Heart right ventricle (tissue), 16 donors: ENCODE results near the gene CDCA7L. TPM values are rescaled to one million over a fixed set of nuclear protein-coding genes. Genes with fewer than 3 reads are reported as not detected.

Experiments used
- ATAC-seq, 8 donors: fragments of 200-7000 bp; cut with Tn5 transposase; one replicate each; pipeline ENCODE4 v1.9.1; 2020; ENCODE audit warnings: mild to moderate bottlenecking in 8 of 8, moderate library complexity in 8 of 8, moderate number of reproducible peaks in 1 of 8
- DNase-seq, 2 donors: peaks; one replicate each; pipeline ENCODE4 v3.0.0-alpha.2; 2020
- H3K27ac ChIP-seq, 10 donors: fragments of 200-600 bp; sonication (generic) in 2 of 10; one replicate each; pipeline versions ENCODE4 v1.5.0 to v1.8.0; 2020 to 2022; ENCODE audit warnings: mild to moderate bottlenecking in 3 of 10
- H3K27me3 ChIP-seq, 7 donors: fragments of 200-600 bp; one replicate each; pipeline ENCODE4 v1.8.0; 2021 to 2022; ENCODE audit warnings: mild to moderate bottlenecking in 2 of 7
- H3K36me3 ChIP-seq, 9 donors: fragments of 200-600 bp; sonication (generic) in 1 of 9; one replicate each; pipeline versions ENCODE4 v1.5.0 to v1.8.0; 2020 to 2022; ENCODE audit warnings: mild to moderate bottlenecking in 2 of 9
- H3K4me1 ChIP-seq, 9 donors: fragments of 200-600 bp; sonication (generic) in 1 of 9; one replicate each; pipeline versions ENCODE4 v1.5.0 to v1.8.0; 2020 to 2022; ENCODE audit warnings: mild to moderate bottlenecking in 4 of 9
- H3K4me3 ChIP-seq, 10 donors: fragments of 200-600 bp; sonication (generic) in 2 of 10; one replicate each; pipeline versions ENCODE4 v1.5.0 to v1.8.0; 2020 to 2022; ENCODE audit warnings: mild to moderate bottlenecking in 7 of 10, moderate library complexity in 2 of 10
- H3K9me3 ChIP-seq, 11 donors: fragments of 200-600 bp in 10 of 11; sonication (generic) in 2 of 11; one replicate each; pipeline versions ENCODE4 v1.5.0 to v1.8.0; 2013 to 2022; ENCODE audit warnings: mild to moderate bottlenecking in 2 of 11, control low read depth in 1 of 11, moderate library complexity in 1 of 11
- CTCF ChIP-seq, 9 donors: fragments of 200-600 bp; sonication (generic) in 2 of 9; IDR thresholded peaks; one replicate each; pipeline versions ENCODE4 v1.5.0 to v1.8.0; 2021 to 2022; ENCODE audit warnings: antibody characterized with exemption in 9 of 9, mild to moderate bottlenecking in 5 of 9, moderate library complexity in 1 of 9
- WGBS, 2 donors: extraction: QIAGEN DNeasy Blood & Tissue Kit; methylation state at CpG; one replicate each; pipeline ENCODE4 v1.1.7; 2013; ENCODE audit warnings: inconsistent platforms in 1 of 2; 5-methylcytosine and 5-hydroxymethylcytosine counted together
- intact Hi-C, 10 donors: fragments of 100-400 bp; cut with DNase I; formaldehyde crosslinking; loops; one replicate each; pipeline versions ENCODE4 v1.11.1 to v1.14.2; 2022
- polyA plus RNA-seq, 2 donors: library from polyadenylated mRNA; stranded (reverse); fragments of 200-250 nt; gene quantifications; one replicate each; pipeline ENCODE4 v1.2.3, GENCODE V29; 2013
- total RNA-seq, 10 donors: library from RNA; stranded (reverse); fragmentation: NEBNext Ultra II Directional in 3 of 10; extraction: Animal tissue kit (Norgen Biotek cat#: 25700) in 3 of 10; gene quantifications; one replicate each; pipeline versions ENCODE4 v1.2.1 to v1.2.4, GENCODE V29; 2021 to 2023
- donor health status: Arrhythmogenic right ventricular cardiomyopathy.
- donor health status: ischemic (EF 13 %, LVEDD 7.1; RV severe dilation, severe dysfunction).
- donor health status: healthy with polysubstance abuse.
- donor health status: DM: no; HTN: yes; CAD: no.
- donor health status: DM: no; HTN: no; CAD: no.
- donor health status: ischemic (EF 25% LVEDD 6.9; RV normal size, moderate dysfunction).
- donor health status: ischemic (EF 25% LVEDD 5.7; RV mildly dilated, moderate dysfunction).
- donor health status: healthy.
- donor health status: DM: yes; HTN: yes; CAD: no.
- donor health status: Ischemic cardiomyopathy.
- donor health status: ischemic (EF 35%, LVEDD 5.7; RV mildly dilated, moderate dysfunction).
- donor health status: nonischemic (EF 11% LVEDD 7.7; RV severe dilation, severe dysfunction).
- donor health status: DM: yes; HTN: yes; CAD: no.
- donor health status: PGD.
- donor health status: ischemic (EF 29% LVEDD 5.4; RV normal size, mild dysfunction).
- donor health status: nonischemic (EF 23%, LVEDD 6.1; RV moderate dilation, normal function).

The CDCA7L gene
- total and polyA plus RNA-seq, 12 donors = 10.6 to 59.1 (median 42.8) TPM

GRCh38 chr7:21851559-21851967, 94.1 kb downstream of the CDCA7L start:
- no peak for ATAC-seq

More at GRCh38 chr7:21851559-21851967, 94.1 kb downstream of the CDCA7L start:
- whole genome bisulfite sequencing, 2 donors = 55 to 69% methylated on average over 6 of the region's 6 CpGs
- no peak for TF ChIP-seq CTCF (IDR thresholded peaks at IDR 0.05)
- intact Hi-C loops = no loop called here
- Histone ChIP-seq H3K36me3 (no peaks in the 10 kb centered on the region), H3K27me3 (no peaks in the 10 kb centered on the region), H3K4me3 (no peak overlapping the region), H3K9me3 (no peaks in the 10 kb centered on the region), H3K27ac (no peak overlapping the region), H3K4me1 (no peaks in the 10 kb centered on the region)
- DNase-seq = no peak
